NCI-H2029 (cell line): ENCODE data around the gene TESPA1.

Experiments used
- DNase-seq: peaks from one replicate; lab custom pipeline; 2025; lab: John Stamatoyannopoulos, UW

The TESPA1 gene

DNA sequence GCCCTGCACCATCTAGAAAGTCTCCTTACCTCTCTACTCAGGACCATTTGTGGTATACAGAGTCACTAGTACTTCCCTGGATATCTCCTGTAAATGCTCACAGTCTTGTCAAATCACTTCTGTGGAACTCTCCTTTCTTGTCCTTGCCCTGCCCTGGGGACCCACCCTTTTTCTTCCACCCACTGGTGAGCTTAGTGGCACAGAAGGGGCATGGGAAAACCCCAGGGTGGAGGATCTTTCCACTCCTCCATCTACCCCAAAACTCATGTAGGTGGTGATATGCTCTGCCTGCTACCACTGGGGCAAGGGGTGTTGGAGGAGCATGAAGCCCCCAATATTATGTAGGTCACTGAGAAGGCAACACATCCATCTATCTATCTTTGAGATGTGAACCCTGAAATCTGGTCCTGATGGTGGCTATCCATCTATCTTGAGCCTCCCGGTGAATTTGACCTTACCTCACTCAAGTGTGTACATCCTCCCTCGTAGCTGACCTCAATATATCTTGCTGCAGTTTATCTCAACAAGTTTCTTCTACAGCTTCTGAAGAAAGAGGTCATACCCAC lies 943 bp downstream of the TESPA1 start:
- no peak for DNase-seq

DNA sequence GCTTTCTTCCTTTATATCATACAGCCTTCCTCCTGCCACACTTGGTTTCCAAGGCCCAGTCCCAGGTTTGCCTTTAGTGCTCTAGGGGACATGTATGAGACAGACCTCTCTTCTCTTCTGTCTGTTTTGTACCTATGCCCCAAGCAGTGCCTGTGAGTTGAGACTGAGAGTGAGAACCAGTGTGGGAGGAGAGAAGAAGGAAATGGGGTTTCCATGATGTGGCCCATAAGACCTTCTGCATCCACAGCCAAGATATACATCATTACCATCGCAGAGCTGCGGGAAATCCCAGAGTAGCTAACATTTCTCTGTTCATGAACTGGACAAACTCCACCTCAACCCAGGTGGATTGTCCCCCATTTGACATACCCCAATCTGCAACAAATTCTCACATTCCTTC lies 2.8 kb downstream of the TESPA1 start:
- DNase-seq = no peak

DNA sequence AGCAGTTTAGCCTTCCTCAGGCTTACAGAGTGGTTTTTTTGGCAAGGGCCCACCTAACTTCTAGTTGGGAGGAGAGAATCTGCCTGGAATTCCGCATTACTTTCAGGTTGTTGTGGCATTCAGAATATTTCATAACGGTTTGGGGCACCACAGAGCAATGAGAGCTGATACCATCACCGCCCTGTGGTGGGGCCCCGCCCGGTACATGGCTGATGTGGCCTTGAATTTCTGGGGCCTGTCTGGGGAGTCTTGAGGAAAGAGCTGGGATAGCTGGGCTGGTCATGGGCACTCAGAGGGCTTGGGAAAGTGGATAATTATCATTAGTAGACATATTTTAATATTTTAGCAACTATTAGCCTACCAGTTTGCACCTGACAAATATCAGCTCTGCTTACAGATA lies 4.2 kb downstream of the TESPA1 start:
- DNase-seq = no peak

DNA sequence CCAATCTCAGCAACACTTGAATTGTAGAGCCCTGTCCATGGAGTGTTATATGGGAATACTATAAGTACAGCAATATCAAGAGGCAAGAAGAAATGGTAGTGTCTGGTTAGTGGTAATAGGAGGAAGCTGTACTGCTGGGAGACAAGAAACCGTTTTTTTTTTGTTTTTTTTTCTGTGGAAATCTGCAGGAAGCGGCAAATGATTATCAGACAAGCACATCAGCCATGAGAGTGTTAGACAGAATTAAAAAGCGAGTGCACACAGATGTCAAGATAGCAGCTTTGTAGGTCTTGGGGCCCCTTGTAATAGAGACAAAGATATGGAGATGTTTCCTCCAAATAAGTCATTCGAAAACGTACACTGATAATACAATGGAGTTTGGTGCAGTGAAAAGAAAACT lies 6.7 kb downstream of the TESPA1 start:
- DNase-seq = no peak

DNA sequence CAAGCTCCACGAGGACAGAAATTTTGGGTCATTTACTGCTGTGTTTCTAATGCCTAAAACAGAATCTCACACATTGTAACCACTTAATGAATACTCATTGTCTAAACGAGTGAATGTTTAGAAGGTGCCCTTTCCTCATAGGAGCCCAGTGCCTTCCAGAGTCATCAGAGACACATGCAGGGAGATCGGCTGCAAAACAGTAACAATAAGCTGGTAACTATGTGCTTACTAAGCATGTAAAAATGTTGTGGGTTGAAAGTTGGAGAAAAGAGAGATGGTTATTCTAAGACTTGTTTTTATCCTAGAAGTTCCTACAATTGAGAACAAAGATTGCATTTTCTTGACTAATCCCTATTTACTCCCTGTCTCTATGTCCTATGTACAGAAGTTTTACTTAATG lies 7.4 kb downstream of the TESPA1 start:
- no peak for DNase-seq

DNA sequence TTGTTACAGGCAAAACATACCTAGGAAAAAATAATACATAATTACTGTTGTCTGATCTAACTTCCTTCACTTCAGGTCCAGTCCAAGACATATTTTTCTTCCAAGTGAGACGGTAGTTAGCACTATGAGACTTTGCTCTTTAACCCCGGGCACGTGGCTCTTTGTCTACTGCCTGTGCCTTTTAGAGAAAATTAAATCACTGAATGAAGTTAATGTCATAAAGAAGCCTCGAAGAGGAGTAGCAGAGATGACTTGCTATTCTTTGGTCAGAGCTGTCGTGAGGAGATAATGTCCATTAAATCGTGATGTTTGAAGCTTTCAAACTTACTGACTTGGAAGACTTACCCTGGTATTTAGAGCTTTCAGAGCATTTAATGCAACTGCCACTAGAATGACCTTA lies 8.7 kb downstream of the TESPA1 start:
- no peak for DNase-seq

DNA sequence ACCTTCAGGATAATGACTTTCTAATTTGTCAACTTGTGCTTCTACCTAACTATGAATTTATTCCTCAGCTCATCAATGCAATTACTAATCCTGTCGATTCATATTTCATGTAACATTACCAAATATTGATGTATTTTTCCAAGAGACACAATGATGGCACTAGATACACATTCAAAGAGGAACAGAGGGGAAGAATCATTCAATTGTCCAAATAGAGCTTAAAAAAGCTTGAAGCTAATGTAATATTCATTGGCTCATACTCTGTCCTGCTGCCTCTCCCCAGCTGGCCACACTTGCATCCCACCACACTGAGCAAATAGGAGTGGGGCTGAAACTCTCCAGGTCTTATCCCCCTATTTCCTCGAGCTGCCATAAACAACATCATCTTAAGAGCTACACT lies 9.3 kb downstream of the TESPA1 start:
- no peak for DNase-seq

DNA sequence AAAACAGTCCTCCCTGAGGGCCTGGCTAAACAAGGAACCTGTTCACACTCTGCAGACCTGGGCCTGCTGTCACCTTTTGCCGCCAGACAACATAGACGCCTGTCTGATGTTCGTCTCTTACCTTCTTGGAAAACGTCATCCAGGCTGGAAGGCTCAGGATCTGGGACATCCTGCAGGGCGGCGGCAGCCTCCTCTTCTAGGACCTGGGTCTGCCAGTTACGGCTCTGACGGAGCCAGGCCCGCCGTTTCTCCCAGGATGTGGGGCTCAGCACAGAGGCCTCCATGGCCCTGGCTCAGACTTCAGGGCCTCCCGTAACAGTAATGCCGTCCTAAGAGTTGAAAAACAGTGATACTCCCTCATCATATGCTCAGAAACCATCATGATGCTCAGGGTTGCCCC lies 10.3 kb downstream of the TESPA1 start:
- no peak for DNase-seq

DNA sequence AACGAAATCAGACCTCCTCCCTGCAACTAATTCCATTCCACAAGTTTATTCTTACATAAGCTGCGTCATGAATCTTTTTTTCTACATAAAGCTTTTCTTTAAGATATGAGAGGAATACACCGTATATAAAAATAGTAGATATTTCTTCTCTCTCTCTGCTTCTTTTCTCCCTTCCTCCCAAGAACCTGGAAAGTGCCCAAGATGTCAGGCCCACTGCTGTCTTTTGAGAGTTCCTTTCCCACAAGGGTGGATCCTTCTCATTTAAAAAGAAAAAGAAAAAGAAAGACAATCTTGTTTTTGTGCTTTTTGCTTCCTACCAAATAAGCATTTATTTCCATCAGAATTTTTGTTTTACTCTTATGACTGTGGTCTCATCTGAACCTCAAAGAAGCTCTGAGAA lies 11.0 kb downstream of the TESPA1 start:
- DNase-seq = no peak

DNA sequence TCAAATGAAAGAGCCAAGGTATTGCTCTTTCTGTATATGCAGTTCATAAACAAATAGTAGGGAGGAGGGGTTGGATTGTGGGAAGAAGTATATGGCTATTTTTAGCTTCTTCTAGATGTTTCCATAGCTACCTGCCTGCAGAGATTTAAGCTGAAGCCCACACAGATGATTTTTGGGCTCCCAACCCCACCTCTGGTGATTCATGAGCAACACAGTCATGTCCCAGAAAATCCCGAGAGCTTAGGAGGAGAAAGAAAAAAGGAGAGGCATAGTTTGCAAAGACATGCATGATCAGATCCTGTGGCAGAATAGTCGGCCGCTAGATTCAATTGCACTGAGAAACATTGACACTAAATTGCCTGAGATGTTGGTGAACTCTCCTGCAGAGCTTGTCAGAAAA lies 13.8 kb downstream of the TESPA1 start:
- no peak for DNase-seq

DNA sequence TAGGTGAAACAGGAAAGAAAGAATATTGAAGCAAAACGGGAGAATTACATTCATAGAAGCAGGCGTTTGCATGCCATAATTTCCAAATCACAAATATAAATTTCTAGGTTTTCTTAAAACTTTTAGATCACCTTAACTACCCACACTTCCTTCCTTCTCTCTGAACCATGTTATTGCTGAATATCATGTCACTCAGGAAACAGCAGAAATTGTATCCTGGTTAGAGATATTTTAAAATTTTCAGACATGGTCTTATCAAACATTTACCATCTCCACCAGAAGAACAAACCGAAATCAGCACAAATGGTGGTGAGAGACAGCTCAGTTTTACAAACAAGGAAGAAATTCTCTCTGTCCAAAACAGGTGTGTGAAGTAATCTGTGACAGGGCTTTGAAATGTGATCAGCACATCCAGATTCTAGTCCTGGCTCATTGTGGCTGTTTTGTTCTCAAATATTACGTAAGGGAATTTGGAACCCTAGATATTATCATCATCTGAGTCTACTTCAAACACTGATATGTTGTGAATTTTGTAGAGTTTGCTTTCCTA lies 16.3 kb downstream of the TESPA1 start:
- DNase-seq = no peak

DNA sequence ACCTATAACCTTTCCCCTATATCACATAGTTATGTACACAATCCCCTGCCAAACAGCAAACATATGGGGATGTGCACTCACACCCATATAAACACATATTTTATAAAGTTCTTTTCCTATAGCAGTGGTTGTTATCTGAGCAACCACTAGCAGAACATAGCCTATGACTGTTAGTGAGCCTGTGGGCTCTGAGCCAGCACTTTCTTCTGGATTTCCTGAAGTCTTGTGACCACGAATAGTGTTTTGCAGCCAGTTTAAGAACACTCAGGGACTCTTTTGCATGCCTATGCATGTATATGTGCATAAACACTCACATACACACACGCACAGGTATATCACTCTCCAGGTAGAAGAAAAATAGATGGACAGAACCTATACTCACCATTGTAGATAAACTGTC lies 17.1 kb downstream of the TESPA1 start:
- DNase-seq = no peak

DNA sequence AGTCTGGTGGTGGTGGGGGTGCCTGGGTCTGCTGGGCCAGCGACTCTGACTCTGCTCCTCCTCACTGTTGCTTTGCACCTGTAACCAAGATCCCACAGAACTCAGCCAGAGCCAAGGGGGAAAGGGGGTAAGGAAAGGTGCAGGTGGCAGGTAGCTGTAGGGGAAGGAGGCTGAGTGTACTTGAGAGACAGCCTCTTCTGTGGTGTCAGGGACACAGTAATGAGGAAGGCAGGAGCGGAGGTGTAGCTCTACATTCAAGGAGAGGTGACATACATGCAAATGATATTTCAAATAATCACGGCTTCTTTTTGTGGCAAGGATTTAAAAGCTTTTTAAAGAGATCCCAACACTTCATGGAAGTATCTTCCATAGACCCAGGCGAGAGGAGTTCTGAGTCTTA lies 23.4 kb downstream of the TESPA1 start:
- DNase-seq = no peak

DNA sequence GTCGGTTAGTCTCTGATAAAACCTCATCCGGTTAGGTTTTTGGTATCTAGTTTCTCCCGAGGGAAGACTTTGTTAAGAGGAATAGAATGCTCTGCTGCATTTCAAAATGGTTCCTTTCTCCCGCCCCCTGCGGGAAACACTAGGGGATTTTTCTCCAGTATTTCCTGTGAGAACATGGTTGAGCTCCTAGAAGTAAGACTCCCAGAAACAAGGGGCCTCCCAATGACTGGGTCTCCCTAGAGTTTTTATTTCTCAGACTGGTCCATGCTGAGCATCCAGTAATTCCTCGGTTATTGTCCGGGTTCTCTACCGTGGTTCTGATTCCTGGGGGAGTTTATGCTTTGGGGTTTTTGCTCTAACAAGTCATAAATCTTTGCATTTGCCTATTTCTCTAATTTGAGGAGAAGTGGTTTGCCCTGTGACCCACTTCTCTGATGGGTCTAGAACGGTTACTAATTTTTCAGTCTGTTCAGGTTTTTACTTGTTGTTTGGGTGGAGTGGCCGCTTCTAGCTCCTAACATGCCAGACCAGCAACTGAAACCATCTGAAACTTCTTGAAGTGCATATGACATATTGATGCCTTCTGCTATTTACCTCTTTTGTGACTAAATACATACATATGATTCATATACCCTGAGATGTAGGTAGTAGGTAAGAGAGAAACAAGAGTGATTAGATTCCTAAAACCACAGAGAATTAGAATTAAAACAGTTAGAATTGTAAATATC lies 25.1 kb downstream of the TESPA1 start:
- DNase-seq = no peak

DNA sequence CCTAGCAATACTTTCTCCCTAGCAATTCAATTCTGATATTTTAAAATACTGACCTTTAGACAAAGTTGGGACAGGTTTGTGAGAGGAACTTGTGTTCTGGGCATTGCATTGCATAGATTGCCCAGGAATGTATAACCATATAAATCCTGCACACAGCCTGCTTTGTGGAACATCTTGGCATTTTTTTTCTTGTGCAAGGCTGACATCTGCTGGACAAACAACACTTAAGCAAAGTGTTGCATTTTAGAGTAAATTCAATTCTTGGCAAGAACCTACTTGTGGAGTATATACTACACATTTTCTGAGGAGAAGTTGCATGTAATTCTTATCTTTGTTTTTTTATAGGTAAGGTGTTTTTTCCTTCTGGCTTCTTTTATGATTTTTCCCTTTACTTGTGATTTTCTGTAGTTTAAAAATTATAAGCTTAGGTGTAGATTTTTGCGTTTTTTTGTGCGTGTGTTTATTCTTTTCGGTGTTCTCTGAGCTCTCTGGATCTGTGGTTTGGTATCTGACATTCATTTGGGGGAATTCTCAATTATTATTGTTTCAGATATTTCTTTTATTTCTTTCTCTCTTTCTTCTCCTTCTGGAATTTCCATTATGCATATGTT lies 26.4 kb downstream of the TESPA1 start:
- peak; percentile 70 for DNase-seq

DNA sequence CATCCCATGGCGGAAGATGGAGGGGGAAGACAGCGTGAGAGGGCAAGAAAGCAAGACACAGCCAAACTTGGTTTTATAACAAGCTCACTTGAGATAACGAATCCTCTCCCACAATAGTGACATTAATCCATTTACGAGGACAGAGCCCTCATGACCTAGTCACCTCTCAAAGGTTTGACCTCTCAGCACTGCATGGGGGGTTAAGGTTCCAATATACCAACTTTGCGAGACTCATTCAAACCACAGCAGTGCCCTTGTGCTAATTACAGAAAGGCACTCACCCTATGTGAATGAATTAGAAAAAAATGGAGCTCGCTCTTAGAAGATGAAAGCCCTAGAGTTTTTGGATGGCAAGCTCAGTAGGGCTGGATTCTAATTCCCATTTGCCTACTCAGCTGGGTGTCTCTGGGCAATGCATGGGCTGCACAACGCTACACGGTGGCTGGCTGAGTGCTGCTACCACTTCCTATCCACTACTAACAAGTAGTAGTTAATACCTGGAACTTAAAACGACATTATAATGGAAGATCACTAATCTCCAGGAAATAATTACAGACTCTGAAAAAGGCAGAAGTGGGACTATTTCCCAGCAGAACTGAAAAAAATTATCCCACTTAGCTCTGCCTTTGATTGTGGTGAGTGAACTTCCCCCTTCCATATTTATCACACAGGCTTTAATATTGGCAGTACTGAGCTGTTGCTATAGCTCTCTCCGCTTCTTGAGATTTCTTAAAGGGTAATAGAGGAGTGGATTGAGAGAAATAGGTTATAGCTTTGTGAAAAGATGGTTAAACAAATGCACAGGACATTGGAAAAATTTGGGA lies 27.5 kb downstream of the TESPA1 start:
- no peak for DNase-seq

DNA sequence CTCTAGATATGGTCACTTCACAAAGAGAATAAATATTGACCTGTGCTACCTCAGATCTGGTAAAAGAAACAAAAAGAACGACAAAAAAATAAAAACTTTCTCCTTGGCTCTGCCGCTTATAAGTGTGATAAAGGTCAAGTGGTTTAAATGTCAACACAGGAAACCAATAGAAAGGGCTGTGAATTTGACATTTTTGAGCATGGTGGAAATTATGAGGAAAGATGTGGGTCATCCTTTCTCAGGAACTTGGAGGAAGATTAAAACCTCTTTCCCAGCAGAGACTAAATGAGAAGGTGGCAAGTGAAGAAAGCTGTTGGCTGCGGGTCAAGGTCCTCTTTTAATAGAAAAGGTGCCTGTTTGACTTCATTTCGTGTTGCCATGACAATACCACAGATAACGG lies 28.2 kb downstream of the TESPA1 start:
- DNase-seq = no peak

DNA sequence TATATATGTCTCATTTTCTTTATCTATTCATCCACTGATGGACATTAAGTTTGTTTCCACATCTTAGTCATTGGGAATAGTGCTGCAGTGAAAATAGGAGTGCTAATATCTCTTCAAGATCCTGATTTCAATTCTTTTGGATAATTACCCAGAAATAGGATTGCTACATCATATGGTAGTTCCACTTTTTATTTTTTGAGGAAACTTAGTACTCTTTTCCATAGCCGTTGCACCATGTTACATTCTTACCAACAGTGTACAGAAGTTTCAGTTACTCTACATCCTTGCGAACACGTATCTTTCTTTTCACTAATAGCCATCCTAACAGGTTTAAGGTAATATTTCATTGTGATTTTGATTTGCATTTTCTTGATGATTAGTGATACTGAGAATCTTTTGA lies 29.8 kb downstream of the TESPA1 start:
- no peak for DNase-seq

DNA sequence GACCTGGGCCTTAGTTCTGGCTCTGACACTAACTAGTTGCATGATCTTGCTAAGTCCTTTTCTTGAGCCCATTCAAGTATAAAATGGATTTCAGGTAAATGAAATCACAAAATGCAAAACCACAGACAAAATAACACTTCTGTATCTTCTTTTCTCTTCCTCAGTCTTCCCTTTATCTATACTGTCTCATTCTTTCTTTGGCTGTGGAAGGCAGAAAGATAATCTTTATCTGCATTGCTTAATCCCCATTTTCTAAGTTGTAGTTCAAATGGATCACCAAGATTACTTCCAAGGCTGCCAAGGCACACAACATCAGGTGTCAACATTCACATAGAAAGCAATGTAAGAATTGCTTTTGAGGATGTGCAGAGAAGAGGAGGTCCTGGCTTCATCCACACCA lies 30.3 kb downstream of the TESPA1 start:
- no peak for DNase-seq

DNA sequence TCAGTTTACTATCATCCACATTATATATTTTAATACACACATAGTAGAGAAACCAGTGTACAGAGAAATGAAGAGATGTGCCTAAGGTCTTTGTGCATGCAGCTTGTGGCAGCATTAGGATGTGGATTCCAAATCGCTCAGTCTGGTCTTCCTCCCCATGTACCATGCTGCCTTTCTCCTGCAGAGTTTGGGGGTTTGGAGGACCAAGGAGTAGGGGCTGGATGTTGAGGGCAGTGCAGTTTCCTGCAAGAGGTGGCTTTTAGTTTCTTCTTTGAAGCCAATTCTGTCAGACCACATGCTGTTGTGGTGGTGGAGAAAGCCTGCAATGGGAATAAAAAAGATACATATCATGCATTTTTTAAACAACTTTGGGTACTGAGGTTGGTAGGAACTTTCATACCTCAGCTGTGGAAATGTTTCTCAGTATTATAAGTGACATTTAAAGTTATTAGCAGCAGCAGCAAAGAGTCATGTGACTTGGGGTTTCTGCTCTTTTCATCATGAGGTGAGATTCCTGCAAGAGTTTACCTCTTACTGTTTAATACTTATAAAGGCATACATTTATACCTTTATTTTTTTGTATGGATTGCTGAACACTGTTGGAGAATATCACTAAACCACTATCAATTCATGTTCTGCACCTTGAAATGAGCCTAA lies 34.4 kb downstream of the TESPA1 start:
- no peak for DNase-seq

DNA sequence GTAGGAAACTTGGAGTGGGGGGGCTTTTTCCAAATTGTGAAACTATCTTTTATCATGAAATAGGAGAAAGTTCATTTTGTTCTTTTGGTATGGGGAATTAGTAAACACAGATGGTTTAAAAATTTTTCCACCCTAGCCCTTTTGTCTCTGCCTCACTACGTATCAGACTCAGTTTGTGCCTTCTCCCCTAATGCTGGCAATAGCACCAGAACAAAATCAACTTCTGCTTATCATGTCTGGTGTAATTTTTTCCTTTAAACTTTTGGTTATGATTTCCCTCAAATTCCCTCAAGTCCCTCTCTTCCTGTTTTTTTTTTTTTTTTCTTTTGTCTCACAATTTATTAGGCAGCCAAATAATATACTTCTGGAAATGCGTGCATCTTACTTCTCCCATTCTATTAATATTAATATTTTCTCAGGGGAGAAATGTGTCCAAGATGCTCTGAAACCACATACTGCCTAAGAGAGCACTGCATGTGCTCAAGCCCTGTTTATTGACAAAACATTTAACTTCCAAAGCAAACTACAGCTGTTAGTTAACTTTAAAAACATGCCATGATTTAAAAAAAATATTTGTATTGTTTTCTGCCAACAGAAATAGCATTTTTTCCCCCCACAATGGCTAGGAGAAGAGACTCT lies 35.4 kb downstream of the TESPA1 start:
- DNase-seq = no peak

DNA sequence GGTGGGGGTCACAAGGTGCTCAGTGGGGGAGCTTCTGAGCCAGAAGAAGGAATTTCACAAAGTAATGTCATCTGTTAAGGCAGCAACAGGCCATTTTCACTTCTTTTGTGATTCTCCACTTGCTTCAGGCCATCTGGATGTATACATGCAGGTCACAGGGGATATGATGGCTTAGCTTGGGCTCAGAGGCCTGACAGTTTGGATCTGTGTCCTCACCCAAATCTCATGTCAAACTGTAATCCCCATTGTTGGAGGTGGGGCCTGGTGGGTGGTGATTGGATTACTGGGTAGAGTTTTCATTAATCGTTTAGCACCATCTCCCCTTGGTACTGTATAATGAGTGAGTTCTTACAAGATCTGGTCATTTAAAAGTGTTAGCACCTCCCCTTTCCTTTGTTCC lies 36.4 kb downstream of the TESPA1 start:
- DNase-seq = no peak
